H1 (cell line): ENCODE data around the gene RGS16. TPM values are rescaled to one million over a fixed set of nuclear protein-coding genes. Genes with fewer than 3 reads are reported as not detected.

Source experiments
- CTCF ChIA-PET: fragments of 300-600 bp; sonication (Branson Sonifier 250); formaldehyde crosslinking; loops from one replicate; lab custom pipeline; 2021; ENCODE audit not compliant: partially characterized antibody; lab: Charles Lee
- POLR2A ChIA-PET: fragments of 300-600 bp; sonication (Branson Sonifier 250); formaldehyde crosslinking; loops from one replicate; lab custom pipeline; 2021; ENCODE audit warnings: inconsistent platforms; ENCODE audit not compliant: partially characterized antibody; lab: Charles Lee
- DNase-seq, 2 experiments: peaks; one replicate each; pipeline versions ENCODE4 v3.0.0 to v3.0.0-alpha.2; 2010 to 2022; ENCODE audit warnings: low spot score in 2 of 2, low read depth in 1 of 2, mixed read lengths in 1 of 2
- FAIRE-seq: peaks from 2 replicates; lab custom pipeline; 2011; peaks lifted over from hg19 to GRCh38; lab: Jason Lieb, UNC
- H2AFZ ChIP-seq: 2 replicates; pipeline ENCODE4 v1.8.1; 2012; ENCODE audit warnings: low read length, inconsistent platforms
- H2AK5ac ChIP-seq: 2 replicates; pipeline ENCODE4 v1.6.1; 2013; ENCODE audit warnings: low read depth, low read length
- H2BK120ac ChIP-seq: replicated peaks from 2 replicates; pipeline ENCODE3; 2013; ENCODE audit warnings: low read depth, low read length, inconsistent platforms
- H2BK12ac ChIP-seq: 2 replicates; pipeline ENCODE4 v1.6.1; 2013; ENCODE audit warnings: low read depth, low read length
- H2BK15ac ChIP-seq: 2 replicates; pipeline ENCODE4 v1.6.1; 2013; ENCODE audit warnings: low read length
- H2BK20ac ChIP-seq: 2 replicates; pipeline ENCODE4 v1.6.1; 2013; ENCODE audit warnings: low read length
- H2BK5ac ChIP-seq: 2 replicates; pipeline ENCODE4 v1.6.1; 2013; ENCODE audit warnings: low read depth, low read length
- H3K14ac ChIP-seq: 2 replicates; pipeline ENCODE4 v1.6.1; 2013; ENCODE audit warnings: inconsistent platforms; ENCODE audit not compliant: insufficient read length
- H3K18ac ChIP-seq: 2 replicates; pipeline ENCODE4 v1.6.1; 2013; ENCODE audit warnings: low read length; ENCODE audit errors: extremely low read depth
- H3K23ac ChIP-seq: 2 replicates; pipeline ENCODE4 v1.6.1; 2013; ENCODE audit warnings: inconsistent platforms; ENCODE audit not compliant: insufficient read length
- H3K23me2 ChIP-seq: 2 replicates; pipeline ENCODE4 v1.6.1; 2013; ENCODE audit warnings: low read depth, low read length
- H3K27ac ChIP-seq: 2 replicates; pipeline ENCODE4 v1.6.1; 2011; ENCODE audit warnings: low read depth, low read length, inconsistent platforms
- H3K27me3 ChIP-seq, 4 experiments: replicated peaks in 1 of 4; 1 replicate in 1 of 4; 2 replicates in 3 of 4; pipeline versions ENCODE4 v1.6.1 to v1.8.1; 2011 to 2013; ENCODE audit warnings: low read length in 3 of 4, mild to moderate bottlenecking in 3 of 4, inconsistent platforms in 2 of 4, mixed read lengths in 2 of 4, moderate library complexity in 1 of 4; ENCODE audit not compliant: control insufficient read depth in 3 of 4, insufficient read depth in 3 of 4; ENCODE audit errors: extremely low read depth in 1 of 4
- H3K36me3 ChIP-seq, 4 experiments: 2 replicates each; pipeline versions ENCODE4 v1.6.1 to v1.8.1; 2011 to 2013; ENCODE audit warnings: mild to moderate bottlenecking in 4 of 4, low read length in 3 of 4, moderate library complexity in 2 of 4, control low read depth in 1 of 4, inconsistent platforms in 1 of 4; ENCODE audit not compliant: insufficient read depth in 4 of 4, control insufficient read depth in 2 of 4
- H3K4ac ChIP-seq: replicated peaks from 2 replicates; pipeline ENCODE3; 2013; ENCODE audit warnings: low read length, low read depth, mixed read lengths, inconsistent platforms; ENCODE audit not compliant: insufficient read length
- H3K4me1 ChIP-seq, 4 experiments: replicated peaks in 1 of 4; 1 replicate in 1 of 4; 2 replicates in 3 of 4; pipeline versions ENCODE4 v1.6.1 to v1.8.1; 2011 to 2013; ENCODE audit warnings: low read length in 3 of 4, inconsistent platforms in 2 of 4, mixed read lengths in 1 of 4; ENCODE audit not compliant: insufficient read depth in 4 of 4, control insufficient read depth in 3 of 4
- H3K4me2 ChIP-seq, 2 experiments: 2 replicates each; pipeline versions ENCODE4 v1.6.1 to v1.8.1; 2011 to 2013; ENCODE audit warnings: low read depth in 2 of 2, low read length in 2 of 2, control low read depth in 1 of 2, inconsistent platforms in 1 of 2, mild to moderate bottlenecking in 1 of 2; ENCODE audit not compliant: insufficient read depth in 1 of 2
- H3K4me3 ChIP-seq, 4 experiments: fragments of 200-600, 300-600 bp in 1 of 4; sonication (generic), shearing (Covaris generic), sonication (Bioruptor Twin) in 1 of 4; 2 replicates each; pipeline versions ENCODE4 v1.5.1 to v1.8.1; 2011 to 2016; ENCODE audit warnings: low read length in 4 of 4, low read depth in 3 of 4, control low read depth in 2 of 4, inconsistent platforms in 2 of 4, mild to moderate bottlenecking in 2 of 4, mixed read lengths in 1 of 4, moderate library complexity in 1 of 4; ENCODE audit not compliant: insufficient read depth in 2 of 4; ENCODE audit errors: extremely low read depth in 1 of 4
- H3K56ac ChIP-seq: replicated peaks from 2 replicates; pipeline ENCODE3; 2013; ENCODE audit warnings: low read depth, mild to moderate bottlenecking, mixed read lengths, low read length, inconsistent platforms; ENCODE audit not compliant: insufficient read length
- H3K79me1 ChIP-seq: 2 replicates; pipeline ENCODE4 v1.6.1; 2013; ENCODE audit warnings: low read depth, low read length, control low read depth
- H3K79me2 ChIP-seq, 2 experiments: 2 replicates each; pipeline versions ENCODE4 v1.6.1 to v1.8.1; 2012 to 2013; ENCODE audit warnings: low read length in 2 of 2, mild to moderate bottlenecking in 2 of 2, inconsistent platforms in 1 of 2; ENCODE audit not compliant: insufficient read depth in 2 of 2, control insufficient read depth in 1 of 2
- H3K9ac ChIP-seq, 4 experiments: replicated peaks in 1 of 4; 1 replicate in 1 of 4; 2 replicates in 3 of 4; pipeline versions ENCODE4 v1.6.1 to v1.8.1; 2011 to 2013; ENCODE audit warnings: low read depth in 3 of 4, low read length in 3 of 4, control low read depth in 2 of 4, mild to moderate bottlenecking in 2 of 4, moderate library complexity in 2 of 4, inconsistent platforms in 1 of 4; ENCODE audit errors: extremely low read depth in 1 of 4
- H3K9me3 ChIP-seq, 2 experiments: 2 replicates each; pipeline versions ENCODE4 v1.6.1 to v1.8.1; 2012 to 2013; ENCODE audit warnings: mild to moderate bottlenecking in 2 of 2, moderate library complexity in 2 of 2, control low read depth in 1 of 2, inconsistent platforms in 1 of 2, low read depth in 1 of 2, low read length in 1 of 2, mixed read lengths in 1 of 2; ENCODE audit not compliant: insufficient read depth in 2 of 2
- H4K20me1 ChIP-seq, 2 experiments: replicated peaks in 1 of 2; 2 replicates each; pipeline versions ENCODE3 to v1.8.1; 2011 to 2013; ENCODE audit warnings: inconsistent platforms in 2 of 2, low read length in 2 of 2, mild to moderate bottlenecking in 1 of 2; ENCODE audit not compliant: insufficient read depth in 2 of 2, control insufficient read depth in 1 of 2
- H4K5ac ChIP-seq: 2 replicates; pipeline ENCODE4 v1.6.1; 2013; ENCODE audit warnings: low read length, low read depth, mixed read lengths, inconsistent platforms; ENCODE audit not compliant: insufficient read length
- H4K8ac ChIP-seq: 2 replicates; pipeline ENCODE4 v1.8.0; 2013; ENCODE audit warnings: mild to moderate bottlenecking, moderate library complexity, low read length, inconsistent platforms; ENCODE audit not compliant: insufficient read depth; ENCODE audit errors: extremely low read depth
- H4K91ac ChIP-seq: replicated peaks from 2 replicates; pipeline ENCODE3; 2013; ENCODE audit warnings: low read length, mixed read lengths, inconsistent platforms; ENCODE audit not compliant: insufficient read length
- ASH2L ChIP-seq: fragments of 200-600, 300-600 bp; sonication (generic); IDR thresholded peaks from one replicate; pipeline ENCODE4 v1.7.1; 2017; ENCODE audit warnings: low read length
- CBX8 ChIP-seq: fragments of 300-800, 300-1000 bp; sonication (generic); IDR thresholded peaks from 2 replicates; pipeline ENCODE4 v1.7.1; 2016; ENCODE audit warnings: low read depth, low read length, borderline replicate concordance
- CHD1 ChIP-seq: IDR thresholded peaks from 2 replicates; pipeline ENCODE4 v1.6.1; 2012; ENCODE audit warnings: low read depth, low read length, improper control_type of control experiment
- HDAC2 ChIP-seq, 2 experiments: fragments of 300-600 bp in 1 of 2; sonication (generic) in 1 of 2; IDR thresholded peaks; 2 replicates each; pipeline ENCODE4 v1.6.1; 2011 to 2012; ENCODE audit warnings: low read depth in 2 of 2, low read length in 2 of 2, mild to moderate bottlenecking in 2 of 2, moderate library complexity in 2 of 2, borderline replicate concordance in 1 of 2, inconsistent platforms in 1 of 2
- MAFK ChIP-seq: IDR thresholded peaks from 2 replicates; pipeline ENCODE4 v1.6.1; 2012; ENCODE audit warnings: low read depth, mild to moderate bottlenecking, improper control_type of control experiment, low read length
- POU5F1 ChIP-seq: IDR thresholded peaks from 2 replicates; pipeline ENCODE4 v1.6.1; 2011; ENCODE audit warnings: low read depth, mild to moderate bottlenecking, low read length, moderate library complexity
- WGBS, 2 experiments: shearing (Covaris generic) in 1 of 2; methylation state at CpG; one replicate each; pipeline versions ENCODE4 v1.1.6 to v1.1.7; 2013 to 2015; ENCODE audit warnings: low lambda C conversion rate in 2 of 2, mixed read lengths in 2 of 2, inconsistent platforms in 1 of 2, low coverage in 1 of 2, missing lambda C conversion rate in 1 of 2; ENCODE audit not compliant: insufficient replicate concordance in 2 of 2, insufficient coverage in 1 of 2, insufficient read length in 1 of 2; ENCODE audit errors: extremely low coverage in 1 of 2, missing lambda C conversion rate in 1 of 2; 5-methylcytosine and 5-hydroxymethylcytosine counted together
- polyA plus RNA-seq, 7 experiments: library from polyadenylated mRNA; depleted of rRNA in 3 of 7; stranded (reverse) in 5 of 7; unstranded in 2 of 7; fragments of >200 nt in 5 of 7; fragments of 200-250 nt in 2 of 7; gene quantifications; 1 replicate in 5 of 7; 2 replicates in 1 of 7; 4 replicates in 1 of 7; pipeline versions ENCODE4 v1.2.1 to v1.2.3, GENCODE V29; 2011 to 2013; ENCODE audit warnings: missing spikeins in 2 of 7, mixed read lengths in 2 of 7
- total RNA-seq: library from RNA; stranded (reverse); fragmentation: NEBNext Ultra II Directional; extraction: Animal tissue kit (Norgen Biotek cat#: 25700); gene quantifications from 2 replicates; pipeline ENCODE4 v1.2.1, GENCODE V29; 2021

RGS16 gene
- total and polyA plus RNA-seq, 2 of the 8 experiments (the other 6 are each of a cell fraction or from before 2014, with no cell fraction given) = 5.7 to 9.8 TPM

DNA sequence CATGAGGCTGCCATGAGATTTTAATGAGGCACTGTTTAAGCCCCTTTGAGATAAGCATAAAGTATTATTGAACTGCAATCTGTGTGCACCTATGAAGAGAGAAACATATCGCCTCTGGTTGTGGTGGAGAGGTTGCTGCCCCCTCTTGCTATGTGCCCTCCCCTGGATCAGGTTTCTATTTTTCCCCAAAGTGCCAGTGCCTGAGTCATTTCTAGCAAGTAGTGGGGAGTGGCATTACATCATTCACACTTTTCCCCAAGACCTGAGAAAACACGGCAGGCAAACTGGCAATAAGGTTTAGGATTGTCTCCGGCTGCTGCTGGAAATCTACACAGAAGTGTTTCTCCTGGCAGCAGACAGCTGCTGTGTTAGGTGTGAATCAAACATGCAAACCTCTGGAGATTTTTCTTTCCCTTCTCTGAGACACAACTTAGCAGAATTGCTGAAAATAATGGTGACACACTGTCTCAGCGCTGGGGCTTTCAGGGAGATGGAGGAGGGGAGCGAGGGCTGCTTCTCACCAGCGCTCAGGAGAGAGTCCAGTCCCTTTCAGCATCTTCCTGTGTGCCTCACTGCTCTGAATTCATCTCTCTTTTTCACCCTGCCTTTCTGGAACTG is 13.7 kb upstream of the RGS16 start:
- Histone ChIP-seq H3K23me2 (peaks cover 11% of the 10 kb centered on the region), H4K91ac (no peak overlapping the region), H3K23ac (no peak overlapping the region), H3K79me2 (no peaks in the 10 kb centered on the region), H2AFZ (no peak overlapping the region), H3K9me3 (no peaks in the 10 kb centered on the region), H3K4ac (no peak overlapping the region), H3K4me3 (no peak overlapping the region), H2BK15ac (0 out of 2 replicates have a peak overlapping the region, but pooled peaks have one; percentile 8), H3K4me1 (peaks cover 13 to 37% (median 21%) of the 10 kb centered on the region in 4 experiments), H3K14ac (no peak overlapping the region), H4K5ac (no peak overlapping the region), H4K8ac (no peak overlapping the region), H2BK120ac (no peak overlapping the region), H3K18ac (no peak overlapping the region), H3K27ac (no peak overlapping the region), H3K9ac (peak overlapping the region in 2 of 4 experiments; percentile 10 to 29; a peak in 2 of 7 replicates), H3K56ac (no peak overlapping the region), H2BK20ac (no peak overlapping the region), H3K4me2 (peak overlapping the region in 1 of 2 experiments; percentile 17; a peak in 1 of 4 replicates), H3K27me3 (peaks cover 0 to 24% (median 9%) of the 10 kb centered on the region in 4 experiments; a peak in 6 of 7 replicates), H4K20me1 (no peaks in the 10 kb centered on the region), H2AK5ac (no peak overlapping the region), H3K36me3 (no peaks in the 10 kb centered on the region), H3K79me1 (no peaks in the 10 kb centered on the region), H2BK12ac (peak overlapping the region; percentile 56; the same call in 1 of the 2 replicates), H2BK5ac (no peak overlapping the region)
- TF ChIP-seq CBX8 = no peak
- no peak for TF ChIP-seq ASH2L
- TF ChIP-seq MAFK = no peak
- TF ChIP-seq HDAC2 (IDR thresholded peaks at IDR 0.05; ENCODE audit: borderline replicate concordance in 1 of 2, low read depth in 2 of 2, low read length in 2 of 2) = no peak
- no peak for TF ChIP-seq CHD1
- TF ChIP-seq POU5F1 = no peak
- CTCF ChIA-PET = interaction anchor here (1.7 to 37.1 kb wide), 3 partner anchors 8 to 173 kb away, joined by 6 to 1131 read pairs (median 23); partner anchors contain the start of gene NPL
- FAIRE-seq (no peak), DNase-seq (no peak)
- POLR2A ChIA-PET = interaction anchor here (1.8 to 11.9 kb wide), 3 partner anchors 13 to 165 kb away, joined by 6 to 231 read pairs (median 107); partner anchors contain the start of gene RGS16
- WGBS, 2 experiments = 63% methylated on average over 6 of the region's 6 CpGs; no CpG with 5 or more reads in 1 of the 2 experiments
